Osteoblast (primary cell): ENCODE results near the gene LIN7C. TPM values are rescaled to one million over a fixed set of nuclear protein-coding genes. Genes with fewer than 3 reads are reported as not detected.

Experiments
- DNase-seq: peaks from one replicate; pipeline ENCODE4 v3.0.0; 2011; ENCODE audit warnings: low spot score, mixed read lengths; ENCODE audit not compliant: insufficient read length; ENCODE audit errors: missing footprints
- H2AFZ ChIP-seq: 2 replicates; pipeline ENCODE4 v1.6.0; 2011; ENCODE audit warnings: mild to moderate bottlenecking, low read length
- H3K27ac ChIP-seq: 2 replicates; pipeline ENCODE4 v1.5.1; 2011; ENCODE audit warnings: mild to moderate bottlenecking, low read depth, low read length, moderate library complexity
- H3K27me3 ChIP-seq: 2 replicates; pipeline ENCODE4 v1.6.0; 2012; ENCODE audit warnings: mild to moderate bottlenecking, control low read depth, inconsistent platforms, low read length, moderate library complexity; ENCODE audit not compliant: insufficient read depth
- H3K36me3 ChIP-seq: 2 replicates; pipeline ENCODE4 v1.5.1; 2011; ENCODE audit warnings: mild to moderate bottlenecking, low read length, control low read depth, moderate library complexity; ENCODE audit not compliant: insufficient read depth
- H3K4me1 ChIP-seq: 2 replicates; pipeline ENCODE4 v1.5.1; 2011; ENCODE audit warnings: mild to moderate bottlenecking, low read length, control low read depth, moderate library complexity; ENCODE audit not compliant: insufficient read depth
- H3K4me2 ChIP-seq: 2 replicates; pipeline ENCODE4 v1.6.0; 2011; ENCODE audit warnings: mild to moderate bottlenecking, low read length; ENCODE audit not compliant: insufficient read depth
- H3K4me3 ChIP-seq: fragments of 200-600 bp; sonication (generic); 3 replicates; pipeline ENCODE4 v1.5.1; 2012; ENCODE audit warnings: mild to moderate bottlenecking, low read length, inconsistent platforms; ENCODE audit not compliant: insufficient read depth
- H3K79me2 ChIP-seq: 2 replicates; pipeline ENCODE4 v1.6.0; 2012; ENCODE audit warnings: mild to moderate bottlenecking, low read length, control low read depth, inconsistent platforms; ENCODE audit not compliant: insufficient read depth
- H3K9me3 ChIP-seq: 2 replicates; pipeline ENCODE4 v1.5.1; 2011; ENCODE audit warnings: low read depth, low read length, control low read depth
- H4K20me1 ChIP-seq: 2 replicates; pipeline ENCODE4 v1.6.0; 2012; ENCODE audit warnings: mild to moderate bottlenecking, low read length, control low read depth; ENCODE audit not compliant: insufficient read depth
- total RNA-seq: library from RNA; depleted of rRNA; stranded (reverse); fragments of >200 nt; gene quantifications from 2 replicates; pipeline ENCODE4 v1.2.3, GENCODE V29; 2012
- TF ChIP-seq, protein P1 (sequence below): IDR thresholded peaks from 2 replicates; pipeline ENCODE4 v1.5.1; 2011; ENCODE audit warnings: mild to moderate bottlenecking, low read depth, low read length, moderate library complexity; ENCODE audit errors: extremely low read depth

LIN7C gene
- total RNA-seq, 1 donor = 69.5 TPM

DNA sequence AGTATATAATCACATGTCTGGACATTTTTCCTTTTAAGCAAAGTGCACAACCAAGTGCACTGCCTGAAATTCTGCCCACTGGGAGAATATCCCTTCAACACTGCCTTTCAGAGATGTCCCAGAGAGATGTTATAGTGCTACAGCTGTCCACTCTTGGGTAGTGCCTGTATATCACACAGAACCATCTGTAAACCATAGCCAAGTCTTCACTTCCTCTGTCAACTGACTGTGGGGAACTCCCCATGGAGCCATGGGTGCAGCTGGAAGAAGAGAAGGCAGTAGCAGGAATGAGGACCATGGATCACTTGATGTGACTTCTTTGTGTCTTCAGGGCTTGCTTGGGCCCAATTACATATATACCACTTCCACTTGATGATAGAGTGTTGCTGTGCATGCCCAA, 44.6 kb upstream of the LIN7C start:
- Histone ChIP-seq H2AFZ (no peak overlapping the region), H3K4me1 (peaks cover 10% of the 10 kb centered on the region), H3K4me2 (no peak overlapping the region), H3K9me3 (no peaks in the 10 kb centered on the region), H3K27ac (no peak overlapping the region), H3K79me2 (no peaks in the 10 kb centered on the region), H3K27me3 (no peaks in the 10 kb centered on the region), H4K20me1 (no peaks in the 10 kb centered on the region), H3K4me3 (no peak overlapping the region), H3K36me3 (no peaks in the 10 kb centered on the region)
- TF ChIP-seq, protein P1, sequence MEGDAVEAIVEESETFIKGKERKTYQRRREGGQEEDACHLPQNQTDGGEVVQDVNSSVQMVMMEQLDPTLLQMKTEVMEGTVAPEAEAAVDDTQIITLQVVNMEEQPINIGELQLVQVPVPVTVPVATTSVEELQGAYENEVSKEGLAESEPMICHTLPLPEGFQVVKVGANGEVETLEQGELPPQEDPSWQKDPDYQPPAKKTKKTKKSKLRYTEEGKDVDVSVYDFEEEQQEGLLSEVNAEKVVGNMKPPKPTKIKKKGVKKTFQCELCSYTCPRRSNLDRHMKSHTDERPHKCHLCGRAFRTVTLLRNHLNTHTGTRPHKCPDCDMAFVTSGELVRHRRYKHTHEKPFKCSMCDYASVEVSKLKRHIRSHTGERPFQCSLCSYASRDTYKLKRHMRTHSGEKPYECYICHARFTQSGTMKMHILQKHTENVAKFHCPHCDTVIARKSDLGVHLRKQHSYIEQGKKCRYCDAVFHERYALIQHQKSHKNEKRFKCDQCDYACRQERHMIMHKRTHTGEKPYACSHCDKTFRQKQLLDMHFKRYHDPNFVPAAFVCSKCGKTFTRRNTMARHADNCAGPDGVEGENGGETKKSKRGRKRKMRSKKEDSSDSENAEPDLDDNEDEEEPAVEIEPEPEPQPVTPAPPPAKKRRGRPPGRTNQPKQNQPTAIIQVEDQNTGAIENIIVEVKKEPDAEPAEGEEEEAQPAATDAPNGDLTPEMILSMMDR = no peak
- DNase-seq = no peak

DNA sequence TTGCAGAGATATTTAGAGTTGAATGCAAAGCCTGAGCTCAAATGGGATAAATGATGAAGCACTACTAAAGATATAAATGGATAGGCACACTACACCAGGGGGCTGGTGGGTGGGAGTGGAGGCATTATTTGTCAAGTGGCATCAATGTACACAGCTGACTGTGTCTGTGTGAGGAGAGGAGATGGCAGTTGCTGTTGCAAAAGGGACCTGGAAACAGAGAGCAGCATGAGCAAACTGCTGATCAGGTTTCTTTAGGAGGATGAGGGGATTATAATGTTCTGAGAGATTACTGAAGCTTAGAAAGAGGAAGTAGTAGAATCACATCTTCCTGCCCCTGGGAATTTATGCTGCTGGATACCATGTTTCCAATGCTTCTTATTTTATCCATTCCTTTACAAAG, 39.4 kb upstream of the LIN7C start:
- Histone ChIP-seq H3K4me3 (no peak overlapping the region), H3K27me3 (no peaks in the 10 kb centered on the region), H3K9me3 (no peaks in the 10 kb centered on the region), H3K4me1 (no peaks in the 10 kb centered on the region), H2AFZ (no peak overlapping the region), H3K27ac (no peak overlapping the region), H3K36me3 (no peaks in the 10 kb centered on the region), H4K20me1 (no peaks in the 10 kb centered on the region), H3K4me2 (no peak overlapping the region), H3K79me2 (no peaks in the 10 kb centered on the region)
- TF ChIP-seq, protein P1 = no peak
- DNase-seq = no peak

DNA sequence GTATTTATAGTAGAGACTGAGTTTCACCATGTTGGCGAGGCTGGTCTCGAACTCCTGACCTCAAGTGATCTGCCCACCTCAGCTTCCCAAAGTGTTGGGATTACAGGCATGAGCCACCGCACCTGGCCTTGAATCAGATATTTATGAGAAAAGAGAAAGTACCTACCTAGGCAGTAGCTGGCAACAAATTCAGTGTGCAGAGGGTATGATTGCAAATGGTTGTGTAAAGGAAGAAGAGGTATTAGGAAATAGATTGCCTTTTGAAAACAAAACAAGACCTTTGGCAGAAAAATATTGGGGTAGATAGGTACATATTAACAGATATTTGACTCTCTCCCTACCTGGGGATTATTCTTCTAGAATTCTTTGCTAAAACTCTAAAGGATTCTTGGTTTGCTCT, 38.5 kb upstream of the LIN7C start:
- no peak for DNase-seq
- TF ChIP-seq, protein P1 = no peak
- no peaks in the 10 kb centered on the region for H4K20me1 ChIP-seq

DNA sequence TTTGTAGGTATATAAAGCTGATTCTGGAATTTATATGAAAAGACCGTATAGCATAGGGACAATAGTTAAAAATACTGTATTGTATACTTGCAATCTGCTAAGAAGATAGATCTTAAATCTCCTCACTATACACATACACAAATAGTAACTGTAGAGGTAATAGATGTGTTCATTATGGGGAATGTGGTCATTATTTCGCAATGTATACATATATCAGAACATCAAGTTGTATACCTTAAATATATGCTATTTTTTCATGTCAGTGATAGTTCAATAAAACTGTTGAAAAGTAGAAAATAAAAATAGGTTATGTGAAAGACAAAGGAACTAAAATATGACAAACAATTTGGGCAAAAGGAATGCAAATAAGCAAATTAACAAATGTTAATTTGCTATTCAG, 35.2 kb upstream of the LIN7C start:
- TF ChIP-seq, protein P1 = no peak
- Histone ChIP-seq H3K27me3 (no peaks in the 10 kb centered on the region), H4K20me1 (no peaks in the 10 kb centered on the region), H3K9me3 (no peaks in the 10 kb centered on the region), H3K36me3 (no peaks in the 10 kb centered on the region), H3K4me1 (no peaks in the 10 kb centered on the region), H3K4me3 (no peak overlapping the region), H3K79me2 (no peaks in the 10 kb centered on the region), H3K27ac (no peak overlapping the region), H3K4me2 (no peak overlapping the region), H2AFZ (no peak overlapping the region)
- DNase-seq = no peak

More for the DNA sequence above, 38.5 kb upstream of the LIN7C start:
- H3K4me2 ChIP-seq = no peak overlapping the region
- H3K27me3 ChIP-seq = no peaks in the 10 kb centered on the region
- H3K4me3 ChIP-seq = no peak overlapping the region
- no peaks in the 10 kb centered on the region for H3K9me3 ChIP-seq
- no peaks in the 10 kb centered on the region for H3K4me1 ChIP-seq
- H3K36me3 ChIP-seq = no peaks in the 10 kb centered on the region
- no peak overlapping the region for H2AFZ ChIP-seq
- no peak overlapping the region for H3K27ac ChIP-seq
- H3K79me2 ChIP-seq = no peaks in the 10 kb centered on the region
